GM12878 (cell line): Measurements from ENCODE around the gene CDK5R1. TPM values are rescaled to one million over a fixed set of nuclear protein-coding genes. Genes with fewer than 3 reads are reported as not detected.

Experiments
- ATAC-seq: fragments of 200-7000 bp; cut with Tn5 transposase; 3 replicates; pipeline ENCODE4 v1.9.1; 2020; ENCODE audit warnings: mild to moderate bottlenecking, moderate library complexity
- BruUV-seq: library from RNA; stranded (reverse); fragments of 400-500 nt; replicated peaks from 2 replicates; lab custom pipeline; 2021; lab: Mats Ljungman, UMichigan
- CTCF ChIA-PET: fragments of 300-600 bp; sonication (Branson Sonifier 250); formaldehyde crosslinking; extraction: SDS; loops from one replicate; lab custom pipeline; 2021; ENCODE audit warnings: inconsistent platforms; lab: Yijun Ruan, JAX
- POLR2A ChIA-PET: fragments of 350-600 bp; formaldehyde crosslinking; extraction: SDS; loops from one replicate; lab custom pipeline; 2021; ENCODE audit warnings: inconsistent platforms; lab: Charles Lee
- RAD21 ChIA-PET: fragments of 300-600 bp; sonication (Branson Sonifier 250); formaldehyde crosslinking; loops from one replicate; lab custom pipeline; 2023; ENCODE audit warnings: antibody characterized with exemption; ENCODE audit not compliant: unreplicated experiment; lab: Charles Lee
- SMC1A ChIA-PET: fragments of 300-600 bp; sonication (Branson Sonifier 250); formaldehyde crosslinking; loops from one replicate; lab custom pipeline; 2023; ENCODE audit not compliant: unreplicated experiment, uncharacterized antibody; lab: Charles Lee
- DNase-seq: peaks from one replicate; pipeline ENCODE4 v3.0.0-alpha.2; 2011; ENCODE audit warnings: low read depth, low spot score
- FAIRE-seq: peaks from 3 replicates; lab custom pipeline; 2011; peaks lifted over from hg19 to GRCh38; lab: Jason Lieb, UNC
- H2AFZ ChIP-seq: 2 replicates; pipeline ENCODE4 v1.6.0; 2011; ENCODE audit warnings: low read depth, low read length, control low read depth; ENCODE audit not compliant: control insufficient read depth
- H3K27ac ChIP-seq: 2 replicates; pipeline ENCODE4 v1.5.1; 2011; ENCODE audit warnings: control low read depth; ENCODE audit not compliant: control insufficient read depth, insufficient read depth
- H3K27me3 ChIP-seq, 2 experiments: replicated peaks in 1 of 2; 2 replicates each; pipeline versions ENCODE4 v1.6.0 to v1.6.1; 2011; ENCODE audit warnings: low read length in 1 of 2; ENCODE audit not compliant: control insufficient read depth in 2 of 2, insufficient read depth in 2 of 2
- H3K36me3 ChIP-seq, 2 experiments: 2 replicates each; pipeline ENCODE4 v1.5.1; 2011; ENCODE audit warnings: low read length in 1 of 2; ENCODE audit not compliant: control insufficient read depth in 2 of 2, insufficient read depth in 2 of 2
- H3K4me1 ChIP-seq: 2 replicates; pipeline ENCODE4 v1.6.1; 2011; ENCODE audit warnings: mild to moderate bottlenecking, low read length, moderate library complexity, mixed read lengths; ENCODE audit not compliant: control insufficient read depth, insufficient read depth
- H3K4me2 ChIP-seq: 2 replicates; pipeline ENCODE4 v1.6.0; 2011; ENCODE audit warnings: control low read depth; ENCODE audit not compliant: control insufficient read depth, insufficient read depth
- H3K4me3 ChIP-seq: fragments of 200-600 bp; sonication (generic); 2 replicates; pipeline ENCODE4 v1.5.1; 2016
- H3K79me2 ChIP-seq: 2 replicates; pipeline ENCODE4 v1.6.0; 2011; ENCODE audit warnings: low read length; ENCODE audit not compliant: control insufficient read depth, insufficient read depth
- H3K9ac ChIP-seq: 2 replicates; pipeline ENCODE4 v1.8.0; 2011; ENCODE audit warnings: low read length, control low read depth, mixed read lengths; ENCODE audit not compliant: control insufficient read depth, insufficient read depth
- H3K9me3 ChIP-seq: replicated peaks from 3 replicates; pipeline ENCODE4 v1.5.1; 2011; ENCODE audit warnings: mild to moderate bottlenecking, low read length; ENCODE audit not compliant: control insufficient read depth, insufficient read depth
- H4K20me1 ChIP-seq: 2 replicates; pipeline ENCODE4 v1.6.0; 2011; ENCODE audit not compliant: control insufficient read depth, insufficient read depth
- ASH2L ChIP-seq: fragments of 300-600, 200-600 bp; sonication (generic); IDR thresholded peaks from 2 replicates; pipeline ENCODE4 v1.6.1; 2017; ENCODE audit warnings: low read depth, mild to moderate bottlenecking, borderline replicate concordance
- EP300 ChIP-seq, 2 experiments: fragments of 150-350 bp in 1 of 2; IDR thresholded peaks; 2 replicates each; pipeline ENCODE4 v1.6.1; 2011 to 2012; ENCODE audit warnings: low read depth in 2 of 2, low read length in 2 of 2, borderline replicate concordance in 1 of 2, improper control_type of control experiment in 1 of 2, inconsistent platforms in 1 of 2; ENCODE audit not compliant: control insufficient read depth in 1 of 2
- ESRRA ChIP-seq: IDR thresholded peaks from 2 replicates; pipeline ENCODE4 v1.6.1; 2012; ENCODE audit warnings: mild to moderate bottlenecking, low read length, improper control_type of control experiment
- FOXM1 ChIP-seq: IDR thresholded peaks from 2 replicates; pipeline ENCODE4 v1.6.1; 2012; ENCODE audit warnings: low read depth, mild to moderate bottlenecking, inconsistent platforms, low read length, moderate library complexity
- HDGF ChIP-seq: fragments of 450-650 bp; IDR thresholded peaks from 2 replicates; pipeline ENCODE4 v1.6.1; 2016; ENCODE audit warnings: antibody characterized with exemption
- LARP7 ChIP-seq: fragments of 450-650 bp; IDR thresholded peaks from 2 replicates; pipeline ENCODE4 v1.6.1; 2017; ENCODE audit warnings: mild to moderate bottlenecking
- SUZ12 ChIP-seq: fragments of 200-600 bp; sonication (generic); IDR thresholded peaks from one replicate; pipeline ENCODE4 v1.6.1; 2018; ENCODE audit warnings: antibody characterized with exemption, mild to moderate bottlenecking; ENCODE audit not compliant: unreplicated experiment
- TCF3 ChIP-seq: IDR thresholded peaks from 2 replicates; pipeline ENCODE4 v1.6.1; 2012; ENCODE audit warnings: low read depth, mild to moderate bottlenecking, low read length, borderline replicate concordance; ENCODE audit not compliant: insufficient read depth
- ZNF24 ChIP-seq: fragments of 450-650 bp; IDR thresholded peaks from 2 replicates; pipeline ENCODE4 v1.6.1; 2017; ENCODE audit warnings: antibody characterized with exemption, mild to moderate bottlenecking
- ZZZ3 ChIP-seq: IDR thresholded peaks from 2 replicates; pipeline ENCODE4 v1.6.1; 2011; ENCODE audit warnings: low read depth; ENCODE audit not compliant: control insufficient read depth, insufficient read length
- WGBS: methylation state at CpG from one replicate; pipeline ENCODE4 v1.1.6; 2016; ENCODE audit warnings: low lambda C conversion rate; ENCODE audit not compliant: insufficient replicate concordance, insufficient coverage; ENCODE audit errors: missing lambda C conversion rate; 5-methylcytosine and 5-hydroxymethylcytosine counted together
- in situ Hi-C: fragments of 300-500 bp; cut with MboI; formaldehyde crosslinking; loops from 9 replicates; pipeline ENCODE4 v1.14.3; 2018; ENCODE audit warnings: mixed read lengths
- intact Hi-C: fragments of 100-400 bp; cut with micrococcal nuclease; formaldehyde crosslinking; loops from one replicate; pipeline ENCODE4 v1.14.2; 2022; ENCODE audit not compliant: unreplicated experiment
- polyA plus RNA-seq, 11 experiments: library from polyadenylated mRNA; depleted of rRNA in 4 of 11; unstranded in 6 of 11; stranded (reverse) in 5 of 11; fragments of >200 nt; fragmentation: Nextera tagmentation in 4 of 11; fragmentation: Illumina TruSeq in 1 of 11; extraction: Ambion mirVana in 4 of 11; extraction: Trizol in 1 of 11; gene quantifications; 1 replicate in 1 of 11; 2 replicates in 10 of 11; pipeline versions ENCODE4 v1.2.1 to v1.2.3, GENCODE V29; 2011 to 2016; ENCODE audit warnings: inconsistent platforms in 2 of 11, missing spikeins in 2 of 11, low read depth in 1 of 11
- total RNA-seq, 4 experiments: library from RNA; depleted of rRNA in 3 of 4; stranded (reverse); fragments of >200 nt in 3 of 4; fragmentation: Illumina TruSeq in 1 of 4; extraction: Trizol in 1 of 4; gene quantifications; 2 replicates each; pipeline versions ENCODE4 v1.2.1 to v1.2.3, GENCODE V29; 2013 to 2021
- TF ChIP-seq, protein P1 (sequence below): fragments of 150-350 bp; IDR thresholded peaks from 2 replicates; pipeline ENCODE4 v1.6.1; 2016; ENCODE audit warnings: low read depth, low read length
- TF ChIP-seq, protein P2 (sequence below): fragments of 450-650 bp; IDR thresholded peaks from 2 replicates; pipeline ENCODE4 v1.6.1; 2017; ENCODE audit warnings: borderline replicate concordance
- TF ChIP-seq, protein P3 (sequence below): IDR thresholded peaks from 2 replicates; pipeline ENCODE4 v1.6.1; 2011; ENCODE audit warnings: borderline replicate concordance, low read depth, mild to moderate bottlenecking, moderate library complexity, mixed read lengths, low read length; ENCODE audit not compliant: insufficient read depth; ENCODE audit errors: extremely low read length
- TF ChIP-seq, protein P4 (sequence below): fragments of 450-650 bp; IDR thresholded peaks from 2 replicates; pipeline ENCODE4 v1.6.1; 2018; ENCODE audit warnings: mild to moderate bottlenecking, low read depth, moderate library complexity; ENCODE audit not compliant: partially characterized antibody

Gene CDK5R1
- total and polyA plus RNA-seq, 10 of the 15 experiments (the other 5 are each of a cell fraction or from before 2014, with no cell fraction given) = 1.1 to 28.3 (median 12.2) TPM

DNA sequence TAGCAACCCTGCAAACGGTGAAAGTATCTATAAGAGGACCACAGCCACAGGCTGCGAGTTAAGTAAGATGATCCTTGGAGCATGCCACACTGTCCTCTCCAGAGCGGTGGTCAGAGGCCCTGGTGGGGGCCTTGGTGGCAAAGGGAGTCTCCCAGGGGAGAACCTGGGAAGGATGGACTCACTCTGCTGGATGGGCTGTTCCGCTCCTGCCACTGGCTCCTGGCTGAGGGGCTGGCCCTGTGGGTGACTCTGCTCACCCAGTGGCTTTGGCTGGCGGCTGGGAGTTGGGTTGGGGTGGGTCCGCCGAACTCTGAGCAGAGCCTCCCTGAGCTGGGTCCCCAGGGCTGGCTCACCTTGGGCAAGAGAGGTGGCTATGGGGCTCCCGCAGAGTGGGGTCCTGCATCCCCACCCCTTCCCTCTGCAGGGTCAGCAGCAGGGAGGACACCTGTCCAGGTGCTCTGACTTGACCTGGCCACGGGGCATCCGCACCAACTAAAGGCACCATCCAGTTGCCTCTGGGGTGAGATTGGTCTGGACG, 7.3 kb downstream of the CDK5R1 start:
- CTCF ChIA-PET = no interaction called here
- no TSS peak for BruUV-seq
- Histone ChIP-seq H3K36me3 (peaks cover 3 to 10% of the 10 kb centered on the region in 2 experiments; a peak in 3 of 4 replicates), H3K4me3 (no peak overlapping the region), H4K20me1 (no peaks in the 10 kb centered on the region), H3K9ac (no peak overlapping the region), H3K4me1 (peaks cover 35% of the 10 kb centered on the region), H2AFZ (no peak overlapping the region), H3K79me2 (peaks cover 32% of the 10 kb centered on the region), H3K4me2 (no peak overlapping the region), H3K27ac (no peak overlapping the region), H3K27me3 (no peaks in the 10 kb centered on the region), H3K9me3 (no peaks in the 10 kb centered on the region)
- DNase-seq (no peak), FAIRE-seq (no peak), ATAC-seq (no peak)
- in situ Hi-C loops (no loop called here), intact Hi-C loops (no loop called here)
- POLR2A ChIA-PET = interaction anchor here (8.6 to 12.5 kb wide), 2 partner anchors 18 to 30 kb away, joined by 106 to 308 read pairs; no protein-coding TSS in a partner anchor
- WGBS = 96% methylated on average over 11 of the region's 11 CpGs
- SMC1A ChIA-PET = interaction anchor here (4.1 to 11.9 kb wide), 2 partner anchors 10 to 20 kb away, joined by 28 to 286 read pairs; no protein-coding TSS in a partner anchor
- RAD21 ChIA-PET = interaction anchor here (16.4 kb wide), 1 partner anchor 24 kb away, joined by 543 read pairs; no protein-coding TSS in a partner anchor
- TF ChIP-seq ASH2L = no peak
- no peak for TF ChIP-seq ZNF24
- TF ChIP-seq, protein P1, sequence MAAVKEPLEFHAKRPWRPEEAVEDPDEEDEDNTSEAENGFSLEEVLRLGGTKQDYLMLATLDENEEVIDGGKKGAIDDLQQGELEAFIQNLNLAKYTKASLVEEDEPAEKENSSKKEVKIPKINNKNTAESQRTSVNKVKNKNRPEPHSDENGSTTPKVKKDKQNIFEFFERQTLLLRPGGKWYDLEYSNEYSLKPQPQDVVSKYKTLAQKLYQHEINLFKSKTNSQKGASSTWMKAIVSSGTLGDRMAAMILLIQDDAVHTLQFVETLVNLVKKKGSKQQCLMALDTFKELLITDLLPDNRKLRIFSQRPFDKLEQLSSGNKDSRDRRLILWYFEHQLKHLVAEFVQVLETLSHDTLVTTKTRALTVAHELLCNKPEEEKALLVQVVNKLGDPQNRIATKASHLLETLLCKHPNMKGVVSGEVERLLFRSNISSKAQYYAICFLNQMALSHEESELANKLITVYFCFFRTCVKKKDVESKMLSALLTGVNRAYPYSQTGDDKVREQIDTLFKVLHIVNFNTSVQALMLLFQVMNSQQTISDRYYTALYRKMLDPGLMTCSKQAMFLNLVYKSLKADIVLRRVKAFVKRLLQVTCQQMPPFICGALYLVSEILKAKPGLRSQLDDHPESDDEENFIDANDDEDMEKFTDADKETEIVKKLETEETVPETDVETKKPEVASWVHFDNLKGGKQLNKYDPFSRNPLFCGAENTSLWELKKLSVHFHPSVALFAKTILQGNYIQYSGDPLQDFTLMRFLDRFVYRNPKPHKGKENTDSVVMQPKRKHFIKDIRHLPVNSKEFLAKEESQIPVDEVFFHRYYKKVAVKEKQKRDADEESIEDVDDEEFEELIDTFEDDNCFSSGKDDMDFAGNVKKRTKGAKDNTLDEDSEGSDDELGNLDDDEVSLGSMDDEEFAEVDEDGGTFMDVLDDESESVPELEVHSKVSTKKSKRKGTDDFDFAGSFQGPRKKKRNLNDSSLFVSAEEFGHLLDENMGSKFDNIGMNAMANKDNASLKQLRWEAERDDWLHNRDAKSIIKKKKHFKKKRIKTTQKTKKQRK = no peak
- TF ChIP-seq ESRRA = no peak
- TF ChIP-seq SUZ12 = no peak
- TF ChIP-seq LARP7 = no peak
- no peak for TF ChIP-seq TCF3
- no peak for TF ChIP-seq FOXM1
- no peak for TF ChIP-seq ZZZ3
- no peak for TF ChIP-seq EP300 (IDR thresholded peaks at IDR 0.05; ENCODE audit: borderline replicate concordance in 1 of 2, control insufficient read depth in 1 of 2, low read depth in 2 of 2, low read length in 2 of 2)
- TF ChIP-seq, protein P2, sequence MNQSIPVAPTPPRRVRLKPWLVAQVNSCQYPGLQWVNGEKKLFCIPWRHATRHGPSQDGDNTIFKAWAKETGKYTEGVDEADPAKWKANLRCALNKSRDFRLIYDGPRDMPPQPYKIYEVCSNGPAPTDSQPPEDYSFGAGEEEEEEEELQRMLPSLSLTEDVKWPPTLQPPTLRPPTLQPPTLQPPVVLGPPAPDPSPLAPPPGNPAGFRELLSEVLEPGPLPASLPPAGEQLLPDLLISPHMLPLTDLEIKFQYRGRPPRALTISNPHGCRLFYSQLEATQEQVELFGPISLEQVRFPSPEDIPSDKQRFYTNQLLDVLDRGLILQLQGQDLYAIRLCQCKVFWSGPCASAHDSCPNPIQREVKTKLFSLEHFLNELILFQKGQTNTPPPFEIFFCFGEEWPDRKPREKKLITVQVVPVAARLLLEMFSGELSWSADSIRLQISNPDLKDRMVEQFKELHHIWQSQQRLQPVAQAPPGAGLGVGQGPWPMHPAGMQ = no peak
- TF ChIP-seq, protein P3, sequence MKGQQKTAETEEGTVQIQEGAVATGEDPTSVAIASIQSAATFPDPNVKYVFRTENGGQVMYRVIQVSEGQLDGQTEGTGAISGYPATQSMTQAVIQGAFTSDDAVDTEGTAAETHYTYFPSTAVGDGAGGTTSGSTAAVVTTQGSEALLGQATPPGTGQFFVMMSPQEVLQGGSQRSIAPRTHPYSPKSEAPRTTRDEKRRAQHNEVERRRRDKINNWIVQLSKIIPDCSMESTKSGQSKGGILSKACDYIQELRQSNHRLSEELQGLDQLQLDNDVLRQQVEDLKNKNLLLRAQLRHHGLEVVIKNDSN = no peak
- TF ChIP-seq, protein P4, sequence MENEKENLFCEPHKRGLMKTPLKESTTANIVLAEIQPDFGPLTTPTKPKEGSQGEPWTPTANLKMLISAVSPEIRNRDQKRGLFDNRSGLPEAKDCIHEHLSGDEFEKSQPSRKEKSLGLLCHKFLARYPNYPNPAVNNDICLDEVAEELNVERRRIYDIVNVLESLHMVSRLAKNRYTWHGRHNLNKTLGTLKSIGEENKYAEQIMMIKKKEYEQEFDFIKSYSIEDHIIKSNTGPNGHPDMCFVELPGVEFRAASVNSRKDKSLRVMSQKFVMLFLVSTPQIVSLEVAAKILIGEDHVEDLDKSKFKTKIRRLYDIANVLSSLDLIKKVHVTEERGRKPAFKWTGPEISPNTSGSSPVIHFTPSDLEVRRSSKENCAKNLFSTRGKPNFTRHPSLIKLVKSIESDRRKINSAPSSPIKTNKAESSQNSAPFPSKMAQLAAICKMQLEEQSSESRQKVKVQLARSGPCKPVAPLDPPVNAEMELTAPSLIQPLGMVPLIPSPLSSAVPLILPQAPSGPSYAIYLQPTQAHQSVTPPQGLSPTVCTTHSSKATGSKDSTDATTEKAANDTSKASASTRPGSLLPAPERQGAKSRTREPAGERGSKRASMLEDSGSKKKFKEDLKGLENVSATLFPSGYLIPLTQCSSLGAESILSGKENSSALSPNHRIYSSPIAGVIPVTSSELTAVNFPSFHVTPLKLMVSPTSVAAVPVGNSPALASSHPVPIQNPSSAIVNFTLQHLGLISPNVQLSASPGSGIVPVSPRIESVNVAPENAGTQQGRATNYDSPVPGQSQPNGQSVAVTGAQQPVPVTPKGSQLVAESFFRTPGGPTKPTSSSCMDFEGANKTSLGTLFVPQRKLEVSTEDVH = no peak
- TF ChIP-seq HDGF = no peak
